Left colon (tissue), 2 donors: ENCODE data around the gene ADAM15. TPM values are rescaled to one million over a fixed set of nuclear protein-coding genes. Genes with fewer than 3 reads are reported as not detected.

Experiments
- ATAC-seq: fragments of 200-7000 bp; cut with Tn5 transposase; one replicate; pipeline ENCODE4 v1.9.1; 2020; ENCODE audit warnings: mild to moderate bottlenecking, moderate library complexity
- DNase-seq, 2 donors: peaks; one replicate each; pipeline ENCODE4 v3.0.0-alpha.2; 2020
- intact Hi-C, 2 donors: fragments of 100-400 bp; cut with DNase I in 1 of 2; cut with micrococcal nuclease in 1 of 2; formaldehyde crosslinking; loops; one replicate each; pipeline versions ENCODE4 v1.11.2 to v1.14.0; 2022; cut with DNase I, micrococcal nuclease
- long read RNA-seq: library from polyadenylated mRNA; unstranded; transcript quantifications from one replicate; pipeline ENCODE4 v2.0.0, GENCODE V29; 2021
- total RNA-seq, 2 donors: library from RNA; stranded (reverse); fragmentation: NEBNext Ultra II Directional; extraction: Animal tissue kit (Norgen Biotek cat#: 25700); gene quantifications; one replicate each; pipeline ENCODE4 v1.2.1, GENCODE V29; 2021
- donor health status: DM: no; HTN: no; CAD: no.
- donor health status: DM: yes; HTN: yes; CAD: no.

ADAM15 gene, protein sequence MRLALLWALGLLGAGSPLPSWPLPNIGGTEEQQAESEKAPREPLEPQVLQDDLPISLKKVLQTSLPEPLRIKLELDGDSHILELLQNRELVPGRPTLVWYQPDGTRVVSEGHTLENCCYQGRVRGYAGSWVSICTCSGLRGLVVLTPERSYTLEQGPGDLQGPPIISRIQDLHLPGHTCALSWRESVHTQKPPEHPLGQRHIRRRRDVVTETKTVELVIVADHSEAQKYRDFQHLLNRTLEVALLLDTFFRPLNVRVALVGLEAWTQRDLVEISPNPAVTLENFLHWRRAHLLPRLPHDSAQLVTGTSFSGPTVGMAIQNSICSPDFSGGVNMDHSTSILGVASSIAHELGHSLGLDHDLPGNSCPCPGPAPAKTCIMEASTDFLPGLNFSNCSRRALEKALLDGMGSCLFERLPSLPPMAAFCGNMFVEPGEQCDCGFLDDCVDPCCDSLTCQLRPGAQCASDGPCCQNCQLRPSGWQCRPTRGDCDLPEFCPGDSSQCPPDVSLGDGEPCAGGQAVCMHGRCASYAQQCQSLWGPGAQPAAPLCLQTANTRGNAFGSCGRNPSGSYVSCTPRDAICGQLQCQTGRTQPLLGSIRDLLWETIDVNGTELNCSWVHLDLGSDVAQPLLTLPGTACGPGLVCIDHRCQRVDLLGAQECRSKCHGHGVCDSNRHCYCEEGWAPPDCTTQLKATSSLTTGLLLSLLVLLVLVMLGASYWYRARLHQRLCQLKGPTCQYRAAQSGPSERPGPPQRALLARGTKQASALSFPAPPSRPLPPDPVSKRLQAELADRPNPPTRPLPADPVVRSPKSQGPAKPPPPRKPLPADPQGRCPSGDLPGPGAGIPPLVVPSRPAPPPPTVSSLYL
- 100 to 1,000 TPM in 1 of 2 donors, 10 to 100 TPM in 1; 88.9 to 160 TPM for total RNA-seq
- long read RNA-seq, transcript ADAM15-205 (20 exons, 2,732 nt), result major isoform, 7 of 74 reads
- long read RNA-seq, transcript ADAM15-213 (2 exons, 525 nt), result minor isoform, 5 of 74 reads
- long read RNA-seq, partial matches to known transcripts, result 41 of 74 reads
- long read RNA-seq, other reads (novel, unspliced or antisense), result 7 of 74 reads

DNA sequence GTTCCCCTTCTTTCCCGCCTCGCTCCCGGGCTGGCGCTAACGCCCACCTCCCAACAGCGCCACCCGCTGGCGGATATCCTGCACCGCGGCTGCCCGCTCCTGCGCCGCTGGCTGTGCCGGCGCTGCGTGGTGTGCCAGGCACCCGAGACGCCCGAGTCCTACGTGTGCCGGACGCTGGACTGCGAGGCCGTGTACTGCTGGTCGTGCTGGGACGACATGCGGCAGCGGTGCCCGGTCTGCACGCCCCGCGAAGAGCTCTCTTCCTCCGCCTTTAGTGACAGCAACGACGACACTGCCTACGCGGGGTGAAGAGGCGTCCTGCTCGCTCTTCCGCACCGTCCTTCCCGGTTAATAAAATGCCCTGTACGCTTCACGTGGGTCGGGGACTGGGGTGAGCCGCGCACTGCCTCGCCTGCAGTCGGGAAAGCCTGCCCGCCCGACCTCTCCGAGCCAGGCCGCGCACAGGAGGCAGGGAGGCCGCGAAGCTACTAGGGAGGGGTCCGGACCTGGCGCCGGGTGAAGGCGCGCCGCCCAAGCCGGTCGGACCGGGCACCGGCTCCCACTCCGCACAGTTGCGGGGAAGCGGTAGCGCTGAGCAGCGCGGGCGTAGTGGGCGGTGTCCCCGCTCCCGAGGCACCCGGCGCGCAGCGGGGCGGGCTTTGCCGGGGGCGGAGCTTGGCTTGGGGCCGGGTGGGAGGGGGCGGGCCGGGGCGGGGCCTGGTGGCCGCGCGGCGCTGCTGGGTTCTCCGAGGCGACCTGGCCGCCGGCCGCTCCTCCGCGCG is at the start of gene ADAM15:
ADAM15 (plus strand) TSS at position 757 of the 782 bp plus-strand sequence. CDS start 71 bp downstream, outside the sequence.
- DNase-seq, result peak; percentile 85 to 93
- intact Hi-C loops, result no loop called here
- ATAC-seq, result peak; percentile 81

DNA sequence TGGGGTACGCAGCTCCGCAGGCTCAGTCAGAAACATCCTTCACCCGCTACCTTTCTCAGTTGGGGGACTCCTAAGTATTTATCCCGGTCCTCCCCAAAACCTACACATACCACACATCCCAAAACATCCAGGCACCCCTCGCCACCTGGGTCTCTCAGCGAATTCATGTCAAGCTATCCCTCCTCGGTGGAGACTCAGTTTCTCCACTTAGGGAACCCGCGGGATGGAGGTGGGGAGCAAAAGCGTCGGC is 49.8 kb upstream of the ADAM15 start:
- intact Hi-C loops, result no loop called here
- no peak for DNase-seq
- ATAC-seq, result no peak

DNA sequence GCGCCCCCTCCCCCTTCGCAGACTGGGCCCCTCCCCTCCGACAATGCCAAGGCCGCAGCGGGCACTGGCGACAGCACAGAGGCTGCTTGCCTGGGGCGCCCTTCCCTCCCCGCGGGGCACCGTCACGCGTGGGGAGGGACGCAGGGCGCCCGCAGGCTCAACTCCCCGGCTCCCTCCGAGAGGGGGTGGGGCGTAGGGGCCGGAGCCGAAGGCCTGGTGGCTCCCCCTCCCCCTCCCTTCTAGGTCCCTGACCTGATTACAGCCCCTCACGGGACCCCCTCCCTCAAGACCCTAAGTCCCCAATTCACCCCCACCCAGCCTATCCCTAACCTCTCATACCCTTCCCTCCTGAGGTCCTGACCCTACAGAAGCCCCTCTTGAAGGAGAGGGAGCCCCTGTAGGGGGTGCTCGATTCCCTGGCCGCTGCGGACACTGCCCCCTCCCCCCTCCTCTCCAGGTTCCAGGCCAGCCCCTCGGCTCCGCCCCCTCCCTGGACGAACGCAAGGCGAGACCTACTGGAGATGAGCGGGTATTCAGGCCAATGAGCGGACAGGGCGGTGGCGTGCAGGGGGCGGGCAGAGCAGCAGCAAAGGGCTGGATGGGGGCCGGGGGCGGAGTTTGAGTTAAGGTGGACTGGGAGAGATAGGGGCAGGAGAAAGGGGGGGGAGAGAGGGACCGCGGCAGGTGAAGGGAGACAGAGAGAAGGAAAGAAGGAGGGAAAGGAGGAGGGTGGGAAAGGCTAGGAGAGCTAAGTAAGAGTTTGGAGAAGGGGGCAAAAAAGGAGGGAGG is 49.2 kb upstream of the ADAM15 start:
- DNase-seq, result peak; percentile 100
- ATAC-seq, result peak; percentile 63
- intact Hi-C loops, result no loop called here

DNA sequence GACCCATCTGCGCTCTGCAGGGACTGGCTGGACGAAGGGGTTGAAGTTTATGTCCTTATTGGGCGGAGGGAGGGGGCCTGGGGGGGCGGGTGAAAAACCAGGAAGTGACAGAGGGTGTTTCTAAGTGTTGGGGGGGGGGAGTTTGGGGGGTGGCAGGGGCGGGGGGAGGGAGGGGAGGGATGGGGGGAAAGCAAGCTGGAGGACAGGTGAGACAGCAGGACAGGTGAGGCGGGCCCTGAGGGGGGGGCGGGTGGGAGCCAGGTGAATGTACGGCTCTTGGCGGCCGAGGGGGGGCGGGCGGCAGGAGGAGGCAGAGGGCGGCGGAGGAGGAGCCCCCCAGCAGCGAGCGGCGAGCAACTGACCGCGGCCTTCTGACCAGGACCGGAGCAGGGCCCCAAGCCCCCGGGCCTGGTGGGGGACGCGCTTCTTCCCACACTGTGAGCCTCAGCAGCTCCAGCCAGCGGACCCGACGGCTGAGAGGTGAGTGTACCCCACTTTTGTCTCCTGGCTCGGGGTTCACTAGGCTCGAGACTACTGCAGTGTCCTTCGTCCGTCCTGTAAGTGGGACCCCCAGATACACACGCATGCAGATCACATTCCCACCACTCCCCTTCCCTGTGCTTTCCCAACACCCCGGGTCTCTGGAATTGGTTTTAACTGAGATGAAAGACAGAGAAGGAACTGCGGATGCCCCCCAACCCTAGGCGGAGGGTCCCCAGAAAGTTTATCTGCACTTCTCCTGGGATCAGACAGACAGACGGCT is 48.5 kb upstream of the ADAM15 start, which contains the start of gene ZBTB7B:
ZBTB7B (plus strand) TSS at position 339 of the 763 bp plus-strand sequence. CDS start 11,859 bp downstream, outside the sequence.
- ATAC-seq (peak; percentile 9), DNase-seq (peak; percentile 63 to 75)

DNA sequence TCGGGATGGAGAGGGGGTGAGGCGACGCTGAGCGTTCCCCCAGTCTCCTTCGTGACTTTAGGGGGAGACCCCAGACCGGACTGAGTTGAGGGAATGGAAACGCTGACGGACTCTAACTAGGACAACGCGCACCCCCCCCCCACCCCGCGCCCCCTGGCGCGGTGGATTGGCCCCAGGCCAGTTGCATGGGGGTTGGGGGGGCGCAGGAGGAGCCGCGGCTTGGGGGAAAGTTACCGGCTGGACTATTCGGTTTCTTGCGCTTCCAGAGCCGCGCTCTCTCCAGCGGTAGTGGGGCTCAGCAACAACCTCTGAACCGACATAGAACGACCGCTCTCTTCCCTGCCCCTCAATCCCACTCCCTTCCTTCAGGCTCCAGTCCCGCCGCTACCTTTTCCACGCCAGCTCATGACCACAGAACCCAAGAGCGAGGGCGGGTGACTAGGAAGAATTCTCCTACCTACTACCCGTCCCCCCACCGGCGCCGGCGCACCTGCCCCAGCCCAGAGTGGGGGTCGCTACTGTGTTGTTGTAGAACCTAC is 47.8 kb upstream of the ADAM15 start:
- DNase-seq, result peak in 1 of 2 donors; percentile 59
- intact Hi-C loops, result no loop called here
- no peak for ATAC-seq

More for the DNA sequence above, 48.5 kb upstream of the ADAM15 start, which contains the start of gene ZBTB7B:
- intact Hi-C loops, result no loop called here

DNA sequence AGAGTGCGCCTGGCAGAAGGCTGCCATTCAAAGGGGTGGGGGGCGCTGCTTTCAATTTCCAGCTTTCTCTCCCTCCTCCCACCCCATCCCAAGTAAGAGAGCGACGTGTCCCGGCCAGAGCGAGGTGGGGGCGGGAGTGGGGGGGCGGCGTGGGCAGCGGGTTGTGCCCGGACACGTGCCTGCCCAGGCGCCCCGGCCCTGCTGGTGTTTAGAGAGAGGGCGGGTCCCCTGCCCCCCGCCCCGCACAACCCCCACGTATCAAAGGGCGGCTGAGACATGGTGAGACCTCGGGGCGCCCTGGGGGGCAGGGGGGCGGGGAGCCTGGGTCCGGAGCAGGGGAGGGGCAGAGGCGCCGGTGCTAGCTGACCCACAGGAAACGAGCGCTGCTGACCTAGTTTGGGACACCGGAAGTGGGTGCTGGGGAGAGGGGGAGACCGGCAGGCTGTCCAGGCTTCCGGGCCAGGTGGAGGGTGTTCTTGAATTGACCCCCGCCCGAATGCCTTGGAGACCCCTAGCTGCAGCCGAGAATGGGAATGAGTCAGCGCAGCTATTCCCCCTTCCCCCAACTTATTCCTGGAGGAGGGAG is 47.3 kb upstream of the ADAM15 start:
- intact Hi-C loops, result no loop called here
- ATAC-seq (peak; percentile 0), DNase-seq (peak; percentile 76 to 88)

DNA sequence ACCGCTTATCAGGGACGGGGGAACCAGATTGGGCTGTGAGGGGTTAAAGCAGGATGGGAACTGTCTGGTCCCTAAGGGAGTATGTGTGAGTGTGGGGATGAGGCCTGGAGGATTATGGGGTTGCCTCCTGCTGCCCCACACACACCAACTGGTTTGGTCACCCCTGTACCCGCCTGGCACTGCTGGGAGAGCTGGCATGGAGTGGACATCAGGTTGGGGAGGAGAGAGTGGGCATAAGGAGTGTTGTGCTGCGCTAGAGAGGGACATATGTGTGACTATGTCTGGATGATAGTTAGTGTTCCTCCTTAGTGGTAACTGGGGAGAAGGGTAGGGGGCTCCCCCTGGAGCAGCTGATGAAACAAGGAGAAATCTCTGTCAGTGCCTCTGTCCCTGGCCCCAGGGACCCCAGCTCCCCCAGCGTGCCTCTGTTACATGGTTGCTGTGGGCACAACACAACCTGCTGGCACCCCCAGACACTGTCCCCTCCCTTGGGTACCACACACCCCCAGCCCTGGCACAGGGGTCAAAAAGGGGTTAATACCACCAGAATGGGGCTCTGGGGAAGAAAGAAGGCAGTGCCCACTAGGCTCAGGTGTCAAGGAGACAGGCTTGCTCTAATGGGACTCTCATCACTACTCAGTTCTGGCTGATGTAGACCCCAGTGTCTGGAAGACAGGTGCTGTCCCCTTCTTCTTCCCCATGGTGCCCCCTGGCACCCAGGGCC is 46.6 kb upstream of the ADAM15 start:
- ATAC-seq (no peak), DNase-seq (peak; percentile 34 to 48)
- intact Hi-C loops, result no loop called here

DNA sequence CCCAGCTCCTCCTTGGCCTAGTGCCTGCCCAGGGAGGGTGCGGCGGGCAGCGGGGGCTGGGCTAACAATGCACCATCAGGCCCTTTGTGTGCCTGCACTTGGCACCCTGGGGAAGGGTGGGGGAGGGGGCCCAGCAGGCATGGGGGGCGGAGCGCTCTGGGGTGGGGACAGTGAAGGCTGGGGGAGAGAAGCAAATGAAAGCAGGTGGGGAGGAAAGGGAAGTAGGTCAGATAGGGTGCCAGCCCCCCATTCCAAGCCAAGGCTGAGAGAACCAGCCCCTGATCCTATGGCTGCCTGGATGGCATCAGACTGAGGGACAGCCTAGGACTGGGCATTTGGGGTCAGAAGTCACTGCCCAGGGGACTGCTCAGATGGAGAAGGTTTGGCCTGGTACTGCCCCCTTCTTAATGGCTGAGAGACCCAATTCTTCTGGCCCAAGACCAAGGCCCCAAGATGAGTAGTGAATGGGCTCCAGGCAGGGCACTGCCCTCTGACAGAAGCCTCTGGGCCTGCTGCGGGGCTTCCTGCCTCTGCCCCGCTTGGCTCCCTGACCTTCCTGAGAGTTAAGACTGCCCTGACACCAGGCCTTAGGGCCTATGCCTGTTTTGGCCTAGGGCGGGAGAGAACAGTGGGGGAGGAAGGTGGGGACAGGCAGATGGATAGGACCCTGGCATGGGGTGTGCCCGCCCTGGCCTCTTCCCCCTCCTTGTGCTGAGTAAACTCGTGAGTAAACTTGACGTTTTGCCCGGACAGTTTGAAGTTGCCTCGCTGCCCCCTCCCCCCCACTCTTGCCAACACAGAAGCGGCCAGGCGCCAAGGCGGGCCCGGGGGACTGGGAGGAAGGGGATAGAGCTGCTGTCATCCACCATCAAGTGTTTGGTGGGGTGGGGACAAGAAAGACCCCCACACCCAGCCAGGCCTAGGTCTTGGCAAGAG is 45.8 kb upstream of the ADAM15 start:
- ATAC-seq (peak; percentile 20), DNase-seq (peak; percentile 88 to 90)
- intact Hi-C loops, result no loop called here

DNA sequence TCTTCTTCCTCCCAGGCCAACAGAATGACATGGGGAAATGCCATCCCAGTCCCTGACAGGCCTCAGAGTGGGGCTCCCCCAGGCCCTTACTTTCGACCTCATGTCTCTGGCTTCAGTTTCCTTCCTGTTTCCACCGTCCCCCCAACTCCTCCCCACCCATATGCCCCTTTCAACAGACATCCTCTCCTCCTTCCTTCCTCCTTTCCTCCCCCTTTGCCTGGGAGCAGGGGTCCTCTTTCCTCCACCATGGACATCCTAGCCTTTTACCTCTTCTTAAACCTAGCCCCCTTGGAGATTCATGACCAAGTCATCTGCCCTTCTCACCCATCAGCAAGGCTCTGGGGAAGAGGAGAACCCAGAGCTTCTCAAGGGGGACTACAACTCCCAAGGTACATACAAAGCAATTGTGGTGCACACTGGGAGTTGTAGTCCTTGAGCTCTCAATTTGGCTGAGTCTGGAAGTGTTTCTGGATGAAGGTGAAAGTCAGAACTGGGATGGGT is 44.5 kb upstream of the ADAM15 start:
- intact Hi-C loops, result no loop called here
- ATAC-seq (no peak), DNase-seq (peak; percentile 22 to 47)

DNA sequence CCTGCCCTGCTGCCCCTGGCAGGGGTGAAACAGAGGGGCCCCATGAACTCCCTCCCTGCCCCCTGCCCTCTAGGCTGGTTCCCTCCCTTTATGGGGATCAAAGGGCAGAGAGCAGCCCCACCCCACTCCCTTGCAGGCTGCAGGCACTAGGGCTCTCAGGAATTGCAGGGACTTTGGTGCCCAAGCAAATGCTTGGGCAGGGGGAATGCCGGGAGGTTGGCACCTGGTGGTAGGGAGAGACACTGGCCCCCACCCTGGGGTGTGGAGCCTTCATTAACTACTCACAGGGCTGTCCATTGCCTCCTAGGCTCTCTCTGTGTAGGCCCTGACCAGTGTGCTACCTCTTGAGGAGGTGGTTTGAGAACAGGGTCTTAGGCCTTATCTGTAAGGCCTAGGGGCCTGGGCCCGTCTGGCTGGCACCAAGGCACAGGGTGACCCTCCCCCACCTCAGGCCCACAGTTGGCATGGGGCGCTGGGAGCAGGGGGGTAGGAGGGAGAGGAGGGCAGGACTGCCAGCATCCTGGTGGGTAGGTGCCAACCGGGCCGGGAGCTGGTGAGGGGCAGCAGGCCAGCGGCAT is 43.8 kb upstream of the ADAM15 start:
- DNase-seq, result peak; percentile 81 to 94
- intact Hi-C loops, result no loop called here
- peak; percentile 56 for ATAC-seq

DNA sequence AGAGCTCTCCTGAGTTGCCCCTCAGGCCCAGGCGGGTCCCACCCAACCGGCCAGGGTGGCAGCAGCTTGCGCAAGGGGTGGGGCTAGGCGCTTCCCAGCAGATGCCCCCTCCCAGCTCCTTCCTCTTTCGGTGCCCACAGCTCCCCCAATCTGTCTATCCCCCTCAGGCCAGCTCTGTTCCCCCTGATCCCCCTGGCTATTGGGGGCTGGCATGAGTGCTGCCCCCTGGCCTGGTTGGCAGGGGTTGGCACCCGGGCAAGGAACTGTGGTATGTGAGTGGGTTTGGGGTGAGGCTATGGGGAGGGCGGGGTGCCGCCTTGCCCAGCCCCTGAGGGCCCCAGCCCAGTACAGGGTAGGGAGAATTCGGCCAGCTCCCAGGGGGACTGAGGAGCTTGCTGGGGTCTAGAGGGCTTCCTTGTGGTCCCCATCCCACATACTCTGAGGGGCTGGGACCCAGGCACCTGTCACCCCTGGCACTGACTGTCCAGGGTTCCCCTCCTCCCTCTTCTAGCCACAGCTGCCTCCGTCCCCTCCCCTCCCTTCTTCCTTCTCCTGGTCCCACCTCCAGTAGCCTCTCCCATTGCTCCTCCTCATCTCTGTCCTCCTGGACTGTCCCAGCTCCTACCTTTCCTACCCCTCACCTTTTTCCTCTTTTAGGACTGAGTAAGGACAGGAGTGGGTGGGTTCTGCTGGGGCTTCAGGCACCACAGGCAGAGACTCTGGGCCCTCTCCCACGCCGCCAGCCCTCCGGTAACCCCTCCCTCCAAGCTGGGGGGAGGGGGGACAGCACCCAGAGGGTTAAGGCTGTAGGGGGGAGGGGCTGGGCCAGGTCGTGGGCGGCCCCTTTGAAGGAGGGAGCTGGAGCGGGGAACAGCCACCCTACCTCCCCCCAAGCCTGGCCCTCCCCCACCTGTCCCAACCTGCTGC is 42.8 kb upstream of the ADAM15 start:
- DNase-seq, result peak; percentile 63 to 81
- intact Hi-C loops, result no loop called here
- peak; percentile 39 for ATAC-seq

DNA sequence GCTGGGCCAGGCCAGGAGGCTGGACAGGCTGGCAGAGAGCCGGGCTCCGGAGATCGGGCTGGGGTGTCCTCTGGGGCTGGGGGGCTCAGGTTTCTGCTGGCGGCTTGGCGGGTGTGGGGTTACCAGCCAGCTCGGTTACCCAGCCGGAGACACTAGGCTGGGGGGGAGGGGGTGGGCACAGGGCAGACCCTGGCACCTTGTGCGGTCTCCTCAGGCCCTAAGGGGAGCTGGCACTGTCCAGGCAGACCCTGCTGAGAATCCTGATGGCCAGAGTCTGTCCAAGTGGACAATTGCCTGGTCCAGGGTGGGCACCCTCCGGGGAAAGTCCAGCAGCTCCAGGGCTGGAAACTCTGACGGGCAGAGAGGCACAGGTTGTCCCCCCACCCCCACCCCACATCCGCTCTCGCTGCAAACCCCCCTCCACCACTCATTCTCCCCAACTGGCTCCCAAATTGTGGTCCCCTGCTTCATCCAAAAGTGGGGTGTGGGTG is 41.9 kb upstream of the ADAM15 start:
- ATAC-seq (no peak), DNase-seq (no peak)
- intact Hi-C loops, result no loop called here

DNA sequence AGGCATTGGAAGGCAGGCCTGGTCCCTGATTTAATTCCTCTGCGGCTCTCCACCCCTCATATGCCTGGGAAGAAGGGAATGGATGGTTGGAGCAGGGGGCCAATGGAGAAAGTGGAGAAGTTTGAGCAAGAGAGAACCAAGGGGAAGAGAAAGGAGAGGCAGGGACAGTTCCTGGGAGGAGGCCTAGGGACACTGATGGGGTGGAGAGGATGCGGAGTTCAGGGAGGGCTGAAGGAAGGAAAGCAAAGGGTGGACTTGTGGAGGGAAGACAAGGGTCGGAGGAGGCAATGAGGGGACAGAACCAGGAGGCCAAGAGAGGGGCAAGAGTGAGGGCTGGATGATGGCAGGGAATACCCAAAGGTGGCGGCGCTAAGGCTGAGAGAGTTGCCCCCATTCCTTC is 41.4 kb upstream of the ADAM15 start:
- intact Hi-C loops, result loop anchor here in 1 of 2 donors (10.0 kb wide), 1 partner anchor 45 kb away; the partner anchor contains the start of gene PYGO2
- DNase-seq, result no peak

More for the DNA sequence above, 41.4 kb upstream of the ADAM15 start:
- ATAC-seq, result no peak
